Neural crest cell (in vitro differentiated cells): ENCODE measurements around the gene ANO1. TPM values are rescaled to one million over a fixed set of nuclear protein-coding genes. Genes with fewer than 3 reads are reported as not detected.

Experiments used
- DNase-seq: peaks from one replicate; pipeline ENCODE4 v3.0.0; 2021; ENCODE audit warnings: low read depth, mixed read lengths, low spot score
- H3K27ac Mint-ChIP-seq: one replicate; pipeline ENCODE4 v1.8.0; 2021; ENCODE audit warnings: mild to moderate bottlenecking, mixed read lengths; ENCODE audit not compliant: unreplicated experiment
- H3K27me3 Mint-ChIP-seq: 2 replicates; pipeline ENCODE4 v1.8.0; 2021; ENCODE audit warnings: low read depth, mild to moderate bottlenecking, mixed read lengths
- H3K36me3 Mint-ChIP-seq: 2 replicates; pipeline ENCODE4 v1.8.0; 2021; ENCODE audit warnings: low read depth, mild to moderate bottlenecking, mixed read lengths
- H3K4me1 Mint-ChIP-seq: 2 replicates; pipeline ENCODE4 v1.8.0; 2021; ENCODE audit warnings: mixed read lengths
- H3K4me3 Mint-ChIP-seq: one replicate; pipeline ENCODE4 v1.8.0; 2021; ENCODE audit warnings: mild to moderate bottlenecking, mixed read lengths
- H3K9me3 Mint-ChIP-seq: 2 replicates; pipeline ENCODE4 v1.8.0; 2021; ENCODE audit warnings: mixed read lengths
- CTCF ChIP-seq: fragments of 200-600 bp; sonication (generic); conservative IDR thresholded peaks from 2 replicates; pipeline ENCODE4 v1.5.0; 2021; ENCODE audit warnings: antibody characterized with exemption, mild to moderate bottlenecking
- total RNA-seq: library from RNA; stranded (reverse); gene quantifications from 2 replicates; pipeline ENCODE4 v1.2.1, GENCODE V29; 2021

The ANO1 gene
- total RNA-seq, 1 donor from 2014 or later = not detected

GRCh38 chr11:70147668-70148067, 69.6 kb downstream of the ANO1 start:
- Mint-ChIP-seq H3K9me3 (no peaks in the 10 kb centered on the region), H3K4me1 (peaks cover 8% of the 10 kb centered on the region), H3K4me3 (no peak overlapping the region), H3K27ac (peak overlapping the region; percentile 36), H3K36me3 (no peaks in the 10 kb centered on the region), H3K27me3 (peaks cover 68% of the 10 kb centered on the region)
- TF ChIP-seq CTCF = no peak
- no peak for DNase-seq

DNA sequence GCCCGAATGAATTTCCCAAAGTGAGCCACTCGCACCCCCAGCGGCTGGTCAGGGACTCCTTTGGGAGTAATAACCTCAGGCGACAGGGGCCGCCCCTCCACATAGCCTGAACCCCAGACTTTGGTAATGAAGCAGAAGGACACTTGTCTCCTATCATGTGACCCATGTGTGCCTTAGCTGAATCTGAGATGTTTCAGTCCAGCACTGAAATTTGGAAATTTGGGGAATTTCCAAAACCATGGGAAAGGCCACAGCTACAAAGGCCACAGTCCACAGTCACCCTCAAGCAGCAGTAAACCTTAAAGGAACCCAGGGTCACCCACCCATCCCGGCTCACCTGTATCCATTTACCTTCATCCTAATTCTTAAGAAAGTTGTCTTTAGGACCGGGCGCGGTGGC, 73.6 kb downstream of the ANO1 start:
- DNase-seq = no peak
- H3K36me3 Mint-ChIP-seq = no peaks in the 10 kb centered on the region
- TF ChIP-seq CTCF = no peak
- H3K27ac Mint-ChIP-seq = no peak overlapping the region
- peaks cover 3% of the 10 kb centered on the region for H3K4me1 Mint-ChIP-seq
- no peak overlapping the region for H3K4me3 Mint-ChIP-seq
- H3K9me3 Mint-ChIP-seq = no peaks in the 10 kb centered on the region
- peaks cover 36% of the 10 kb centered on the region for H3K27me3 Mint-ChIP-seq

DNA sequence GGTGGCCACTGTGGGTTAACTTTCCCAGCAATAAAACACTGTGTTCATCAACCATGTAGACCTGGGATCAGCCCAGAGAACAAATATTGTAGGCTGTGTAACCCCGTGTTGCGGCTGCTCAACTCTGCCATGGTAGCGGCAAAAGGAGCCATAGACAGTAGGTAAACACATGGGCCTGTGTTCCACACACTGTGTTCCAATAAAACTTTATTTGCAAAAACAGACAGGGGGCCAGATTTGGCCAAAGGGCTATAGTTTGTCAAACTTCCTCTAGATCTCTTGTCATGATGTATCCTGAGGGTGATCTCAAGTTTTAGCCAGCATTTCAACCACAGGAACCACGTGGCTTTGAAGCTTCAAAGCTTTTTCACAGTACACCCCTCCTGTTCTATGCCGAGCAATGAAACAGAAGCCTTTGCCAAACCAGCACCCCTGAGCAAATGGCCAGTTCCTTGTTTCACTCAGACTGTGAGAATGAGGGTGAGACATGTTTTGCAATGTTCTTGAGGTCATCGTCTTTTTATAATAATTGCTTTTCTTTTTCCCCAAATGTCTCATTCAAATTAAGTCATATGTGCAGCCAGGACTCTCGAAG, 75.1 kb downstream of the ANO1 start:
- H3K27me3 Mint-ChIP-seq = peaks cover 23% of the 10 kb centered on the region
- no peaks in the 10 kb centered on the region for H3K36me3 Mint-ChIP-seq
- no peak for TF ChIP-seq CTCF
- DNase-seq = no peak
- H3K4me3 Mint-ChIP-seq = no peak overlapping the region
- H3K9me3 Mint-ChIP-seq = no peaks in the 10 kb centered on the region
- no peak overlapping the region for H3K27ac Mint-ChIP-seq
- peaks cover 3% of the 10 kb centered on the region for H3K4me1 Mint-ChIP-seq

DNA sequence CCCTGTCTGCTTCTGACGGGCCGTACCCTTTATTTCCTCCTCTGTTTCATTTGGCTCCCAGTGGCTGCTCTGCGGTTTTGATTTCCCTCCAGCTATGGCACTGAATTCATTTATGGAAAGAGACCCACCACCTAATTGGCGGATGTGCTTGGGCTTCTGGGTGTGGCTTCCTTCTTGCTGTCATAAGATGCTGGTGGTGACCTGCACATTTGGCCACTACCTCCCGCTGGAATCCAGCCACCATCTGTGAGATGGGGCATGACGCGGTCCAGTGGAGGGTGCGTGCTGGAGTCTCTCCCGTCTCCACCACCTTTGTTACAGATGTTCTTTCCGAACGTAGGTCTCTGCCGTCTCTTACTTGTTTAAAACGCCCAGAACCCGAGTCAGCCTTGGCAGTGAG, 77.3 kb downstream of the ANO1 start:
- Mint-ChIP-seq H3K27me3 (peaks cover 13% of the 10 kb centered on the region), H3K4me3 (no peak overlapping the region), H3K4me1 (peaks cover 3% of the 10 kb centered on the region), H3K9me3 (no peaks in the 10 kb centered on the region), H3K27ac (no peak overlapping the region), H3K36me3 (no peaks in the 10 kb centered on the region)
- no peak for TF ChIP-seq CTCF
- DNase-seq = no peak

DNA sequence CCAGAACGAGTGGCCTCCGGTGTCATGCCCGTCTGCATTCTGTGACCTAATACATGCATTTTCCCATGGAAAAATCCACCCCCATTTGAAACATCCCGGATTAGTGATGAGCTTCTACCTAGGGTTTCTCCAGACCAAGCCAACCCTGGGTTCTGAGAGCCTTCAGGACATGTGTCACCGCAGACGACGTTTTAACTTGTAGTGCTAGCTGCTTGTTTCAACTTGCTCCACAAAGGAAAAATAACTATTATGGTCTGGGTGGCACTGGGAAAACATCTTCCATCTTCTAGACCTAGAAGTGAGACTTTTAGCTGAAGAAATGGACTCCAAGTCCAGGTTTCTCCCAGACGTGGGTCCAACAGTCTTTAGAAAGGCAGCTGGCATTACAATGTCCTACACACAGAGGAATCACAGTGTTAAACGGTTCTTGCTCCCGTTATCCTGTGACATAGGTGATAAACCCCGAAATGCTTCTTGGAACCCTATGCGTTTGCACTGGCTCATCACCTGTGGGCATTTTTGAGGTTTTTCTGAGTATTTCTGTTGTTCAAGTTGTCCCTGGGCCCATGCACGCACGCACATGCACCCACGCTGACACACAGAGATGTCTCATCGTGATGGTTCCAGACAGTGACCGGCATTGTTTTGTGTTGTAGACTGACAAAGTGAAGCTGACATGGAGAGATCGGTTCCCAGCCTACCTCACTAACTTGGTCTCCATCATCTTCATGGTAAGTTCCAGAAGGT, 78.3 kb downstream of the ANO1 start:
- H3K4me3 Mint-ChIP-seq = no peak overlapping the region
- no peak for DNase-seq
- H3K4me1 Mint-ChIP-seq = no peaks in the 10 kb centered on the region
- H3K27ac Mint-ChIP-seq = no peak overlapping the region
- no peak for TF ChIP-seq CTCF
- peaks cover 8% of the 10 kb centered on the region for H3K27me3 Mint-ChIP-seq
- no peaks in the 10 kb centered on the region for H3K36me3 Mint-ChIP-seq
- H3K9me3 Mint-ChIP-seq = no peaks in the 10 kb centered on the region
